Small intestine (tissue), 7 donors: ENCODE results near the gene KRT3. TPM values are rescaled to one million over a fixed set of nuclear protein-coding genes. Genes with fewer than 3 reads are reported as not detected.

Experiments used
- DNase-seq, 2 donors: peaks; one replicate each; pipeline versions ENCODE4 v3.0.0 to v3.0.0-alpha.2; 2013
- FAIRE-seq: peaks from 2 replicates; lab custom pipeline; 2012; peaks lifted over from hg19 to GRCh38; lab: Jason Lieb, UNC
- H3K27ac ChIP-seq, 3 donors: one replicate each; pipeline ENCODE4 v1.5.1; 2013; ENCODE audit warnings: low read length in 2 of 3, mild to moderate bottlenecking in 2 of 3, control low read depth in 1 of 3, inconsistent platforms in 1 of 3, low read depth in 1 of 3, moderate library complexity in 1 of 3
- H3K27me3 ChIP-seq, 3 donors: one replicate each; pipeline ENCODE4 v1.6.1; 2013; ENCODE audit warnings: low read length in 3 of 3, inconsistent platforms in 1 of 3; ENCODE audit not compliant: control insufficient read depth in 3 of 3, insufficient read depth in 3 of 3
- H3K36me3 ChIP-seq, 3 donors: one replicate each; pipeline ENCODE4 v1.6.1; 2013; ENCODE audit warnings: low read length in 3 of 3, inconsistent platforms in 1 of 3, low read depth in 1 of 3, mild to moderate bottlenecking in 1 of 3, moderate library complexity in 1 of 3; ENCODE audit not compliant: control insufficient read depth in 3 of 3, insufficient read depth in 2 of 3
- H3K4me1 ChIP-seq, 3 donors: one replicate each; pipeline ENCODE4 v1.6.1; 2013; ENCODE audit warnings: low read length in 2 of 3, inconsistent platforms in 1 of 3, low read depth in 1 of 3, mild to moderate bottlenecking in 1 of 3, moderate library complexity in 1 of 3; ENCODE audit not compliant: control insufficient read depth in 3 of 3, insufficient read depth in 2 of 3
- H3K4me3 ChIP-seq, 3 donors: one replicate each; pipeline ENCODE4 v1.5.1; 2013; ENCODE audit warnings: low read length in 3 of 3, control low read depth in 1 of 3, inconsistent platforms in 1 of 3, low read depth in 1 of 3, mild to moderate bottlenecking in 1 of 3, moderate library complexity in 1 of 3
- H3K9me3 ChIP-seq, 2 donors: one replicate each; pipeline ENCODE4 v1.6.1; 2013; ENCODE audit warnings: low read depth in 1 of 2, low read length in 1 of 2; ENCODE audit not compliant: control insufficient read depth in 2 of 2, insufficient read depth in 1 of 2
- WGBS, 3 donors: extraction: QIAGEN DNeasy Blood & Tissue Kit; methylation state at CpG; one replicate each; pipeline ENCODE4 v1.1.7; 2013; 5-methylcytosine and 5-hydroxymethylcytosine counted together
- polyA plus RNA-seq, 4 donors: library from polyadenylated mRNA; stranded (reverse) in 3 of 4; unstranded in 1 of 4; fragments of 200-250 nt in 3 of 4; fragments of 120-200 nt in 1 of 4; gene quantifications; one replicate each; pipeline versions ENCODE4 v1.2.1 to v1.2.3, GENCODE V29; 2013
- donor health status: healthy with polysubstance abuse.
- donor health status: control.
- donor health status: control.
- donor health status: Bipolar disorder and iron deficiency.
- donor health status: healthy.

Gene KRT3
- polyA plus RNA-seq, 4 donors, result not detected

- Histone ChIP-seq H3K27me3 (peaks cover 0 to 1% (median 0%) of the 10 kb centered on the region in 3 donors), H3K4me1 (peaks cover 0 to 11% (median 0%) of the 10 kb centered on the region in 3 donors), H3K4me3 (no peak overlapping the region), H3K9me3 (no peaks in the 10 kb centered on the region), H3K36me3 (no peaks in the 10 kb centered on the region), H3K27ac (no peak overlapping the region)
- DNase-seq (peak in 1 of 2 donors; percentile 21), FAIRE-seq (no peak)
- WGBS, 3 donors, result 16 to 35% (median 23%) methylated on average over 7 of the region's 7 CpGs
Measured at GRCh38 chr12:52818388-52818787, 22.5 kb upstream of the KRT3 start.

- Histone ChIP-seq H3K4me3 (no peak overlapping the region), H3K4me1 (peaks cover 0 to 11% (median 0%) of the 10 kb centered on the region in 3 donors), H3K36me3 (no peaks in the 10 kb centered on the region), H3K9me3 (no peaks in the 10 kb centered on the region), H3K27me3 (peaks cover 0 to 1% (median 0%) of the 10 kb centered on the region in 3 donors), H3K27ac (no peak overlapping the region)
- FAIRE-seq (no peak), DNase-seq (no peak)
- WGBS, 3 donors, result 59 to 65% (median 63%) methylated on average over 2 of the region's 2 CpGs
Measured at GRCh38 chr12:52817699-52818238, 21.9 kb upstream of the KRT3 start.

GRCh38 chr12:52817003-52817698 is 21.2 kb upstream of the KRT3 start:
- WGBS, 3 donors, result 85 to 91% (median 87%) methylated on average over 8 of the region's 8 CpGs
- Histone ChIP-seq H3K27ac (no peak overlapping the region), H3K9me3 (no peaks in the 10 kb centered on the region), H3K4me3 (no peak overlapping the region), H3K4me1 (peaks cover 0 to 11% (median 0%) of the 10 kb centered on the region in 3 donors), H3K36me3 (no peaks in the 10 kb centered on the region), H3K27me3 (peaks cover 0 to 1% (median 0%) of the 10 kb centered on the region in 3 donors)
- DNase-seq, result no peak
- FAIRE-seq, result no peak

- DNase-seq, result no peak
- FAIRE-seq, result no peak
- no peaks in the 10 kb centered on the region for H3K36me3 ChIP-seq
- peaks cover 0 to 11% (median 0%) of the 10 kb centered on the region in 3 donors for H3K4me1 ChIP-seq
- no peak overlapping the region for H3K4me3 ChIP-seq
- H3K27ac ChIP-seq, result no peak overlapping the region
- H3K27me3 ChIP-seq, result peaks cover 0 to 1% (median 0%) of the 10 kb centered on the region in 3 donors
- H3K9me3 ChIP-seq, result no peaks in the 10 kb centered on the region
- 64 to 79% (median 73%) methylated on average over 9 of the region's 9 CpGs for WGBS, 3 donors
Measured at GRCh38 chr12:52815676-52816588, 20.0 kb upstream of the KRT3 start.

GRCh38 chr12:52815161-52815560 is 19.2 kb upstream of the KRT3 start:
- no peaks in the 10 kb centered on the region for H3K9me3 ChIP-seq
- no peak overlapping the region for H3K27ac ChIP-seq
- H3K27me3 ChIP-seq, result peaks cover 0 to 1% (median 0%) of the 10 kb centered on the region in 3 donors
- WGBS, 3 donors, result 93% methylated on average over 4 of the region's 4 CpGs
- no peaks in the 10 kb centered on the region for H3K36me3 ChIP-seq
- FAIRE-seq, result no peak
- H3K4me3 ChIP-seq, result no peak overlapping the region
- no peak for DNase-seq
- peaks cover 0 to 11% (median 0%) of the 10 kb centered on the region in 3 donors for H3K4me1 ChIP-seq

GRCh38 chr12:52814710-52815155 is 18.8 kb upstream of the KRT3 start:
- 73 to 83% (median 79%) methylated on average over 4 of the region's 4 CpGs for WGBS, 3 donors
- H3K36me3 ChIP-seq, result no peaks in the 10 kb centered on the region
- H3K9me3 ChIP-seq, result no peaks in the 10 kb centered on the region
- H3K4me3 ChIP-seq, result no peak overlapping the region
- H3K27ac ChIP-seq, result no peak overlapping the region
- no peak for DNase-seq
- FAIRE-seq, result no peak
- H3K4me1 ChIP-seq, result peaks cover 0 to 11% (median 0%) of the 10 kb centered on the region in 3 donors
- H3K27me3 ChIP-seq, result peaks cover 0 to 1% (median 0%) of the 10 kb centered on the region in 3 donors

- Histone ChIP-seq H3K27ac (no peak within 1 kb of the TSS), H3K36me3 (no peaks in the 10 kb centered on the region), H3K4me1 (peaks cover 0 to 11% (median 0%) of the 10 kb centered on the region in 3 donors), H3K27me3 (peaks cover 0 to 1% (median 0%) of the 10 kb centered on the region in 3 donors), H3K9me3 (no peaks in the 10 kb centered on the region), H3K4me3 (no peak within 1 kb of the TSS)
- no peak for DNase-seq
- WGBS, 3 donors, result 71 to 76% (median 75%) methylated on average over 15 of the region's 15 CpGs
- no peak for FAIRE-seq
Measured at GRCh38 chr12:52813885-52814709, 18.2 kb upstream of the KRT3 start, which contains the start of gene KRT4. Gene KRT4 (minus strand): TSS chr12:52814116. CDS start chr12:52814058, 58 bp downstream.
